DOHH2 (cell line): ENCODE measurements around the gene SH3GLB1.

Source experiments
- H3F3A ChIP-seq: fragments of 200-600 bp; sonication (generic), shearing (Covaris generic); 2 replicates; pipeline ENCODE4 v1.6.0; 2016; ENCODE audit warnings: antibody characterized with exemption, mild to moderate bottlenecking; ENCODE audit not compliant: control insufficient read depth, insufficient read depth
- H3K27ac ChIP-seq: fragments of 200-600 bp; sonication (generic); 2 replicates; pipeline ENCODE4 v1.5.1; 2014; ENCODE audit warnings: low read depth, mild to moderate bottlenecking, low read length, moderate library complexity
- H3K27me3 ChIP-seq: fragments of 200-600 bp; sonication (generic); 2 replicates; pipeline ENCODE4 v1.6.1; 2014; ENCODE audit warnings: mild to moderate bottlenecking, low read length, mixed read lengths; ENCODE audit not compliant: control insufficient read depth
- H3K36me3 ChIP-seq: fragments of 200-600 bp; sonication (generic); 2 replicates; pipeline ENCODE4 v1.6.1; 2014; ENCODE audit warnings: mild to moderate bottlenecking, low read length, moderate library complexity, mixed read lengths; ENCODE audit not compliant: control insufficient read depth
- H3K4me1 ChIP-seq: fragments of 200-600 bp; sonication (generic); 2 replicates; pipeline ENCODE4 v1.6.1; 2014; ENCODE audit warnings: mild to moderate bottlenecking, low read length, mixed read lengths; ENCODE audit not compliant: control insufficient read depth
- H3K4me2 ChIP-seq: fragments of 200-600 bp; sonication (generic); 2 replicates; pipeline ENCODE4 v1.6.0; 2014; ENCODE audit warnings: mild to moderate bottlenecking, low read length, moderate library complexity
- H3K4me3 ChIP-seq: fragments of 200-600 bp; sonication (generic); 2 replicates; pipeline ENCODE4 v1.5.1; 2014; ENCODE audit warnings: mild to moderate bottlenecking, low read length, mixed read lengths
- H3K79me2 ChIP-seq: fragments of 200-600 bp; sonication (generic); 2 replicates; pipeline ENCODE4 v1.6.1; 2014; ENCODE audit warnings: mild to moderate bottlenecking, low read length, mixed read lengths; ENCODE audit not compliant: control insufficient read depth
- H3K9me2 ChIP-seq: fragments of 200-600 bp; sonication (generic); replicated peaks from 2 replicates; pipeline ENCODE4 v1.6.1; 2014; ENCODE audit warnings: mild to moderate bottlenecking, low read length, mixed read lengths; ENCODE audit not compliant: control insufficient read depth
- H3K9me3 ChIP-seq: fragments of 200-600 bp; sonication (generic); 2 replicates; pipeline ENCODE4 v1.6.1; 2014; ENCODE audit warnings: antibody characterized with exemption, low read length, mixed read lengths; ENCODE audit not compliant: control insufficient read depth, insufficient read depth
- H4K20me1 ChIP-seq: fragments of 200-600 bp; sonication (generic); 2 replicates; pipeline ENCODE4 v1.6.0; 2014; ENCODE audit warnings: low read depth, mild to moderate bottlenecking, antibody characterized with exemption, low read length, moderate library complexity; ENCODE audit not compliant: control insufficient read depth, insufficient read depth
- CTCF ChIP-seq: fragments of 200-600 bp; sonication (generic); IDR thresholded peaks from one replicate; pipeline ENCODE4 v1.5.1; 2014; ENCODE audit warnings: antibody characterized with exemption, mild to moderate bottlenecking, low read depth, low read length; ENCODE audit not compliant: poor library complexity, severe bottlenecking
- EZH2phosphoT487 ChIP-seq: fragments of 200-600 bp; sonication (generic); IDR thresholded peaks from 2 replicates; pipeline ENCODE4 v1.6.1; 2017; ENCODE audit warnings: borderline replicate concordance, mild to moderate bottlenecking, antibody characterized with exemption, low read length, moderate library complexity, mixed read lengths

Gene SH3GLB1

GRCh38 chr1:86788300-86789206 is 84.2 kb downstream of the SH3GLB1 start:
- Histone ChIP-seq H3K27ac (no peak overlapping the region), H3K9me3 (peaks cover 5% of the 10 kb centered on the region; the same call in 1 of the 2 replicates), H4K20me1 (no peaks in the 10 kb centered on the region), H3K4me3 (no peak overlapping the region), H3K27me3 (no peaks in the 10 kb centered on the region), H3K36me3 (no peaks in the 10 kb centered on the region), H3K9me2 (no peaks in the 10 kb centered on the region), H3F3A (no peaks in the 10 kb centered on the region), H3K79me2 (no peaks in the 10 kb centered on the region), H3K4me2 (peak overlapping the region; percentile 4; the same call in 1 of the 2 replicates), H3K4me1 (peaks cover 18% of the 10 kb centered on the region)
- TF ChIP-seq EZH2phosphoT487 (no peak), CTCF (no peak)

GRCh38 chr1:86795316-86795715 is 90.9 kb downstream of the SH3GLB1 start:
- no peaks in the 10 kb centered on the region for H3K9me3 ChIP-seq
- no peak overlapping the region for H3K27ac ChIP-seq
- H3K4me2 ChIP-seq: no peak overlapping the region
- H3K4me1 ChIP-seq: peaks cover 10% of the 10 kb centered on the region
- no peaks in the 10 kb centered on the region for H3F3A ChIP-seq
- H3K4me3 ChIP-seq: no peak overlapping the region
- no peaks in the 10 kb centered on the region for H3K9me2 ChIP-seq
- no peaks in the 10 kb centered on the region for H3K36me3 ChIP-seq
- no peaks in the 10 kb centered on the region for H4K20me1 ChIP-seq
- no peak for TF ChIP-seq CTCF
- no peak for TF ChIP-seq EZH2phosphoT487
- H3K79me2 ChIP-seq: no peaks in the 10 kb centered on the region
- no peaks in the 10 kb centered on the region for H3K27me3 ChIP-seq
